Heart left ventricle (tissue), 13 donors: ENCODE results near the gene WDR88.

Experiments
- CTCF ChIP-seq, 12 donors: fragments of 200-600 bp; sonication (generic) in 4 of 12; IDR thresholded peaks; one replicate each; pipeline versions ENCODE4 v1.5.0 to v1.8.0; 2018 to 2022; ENCODE audit warnings: antibody characterized with exemption in 12 of 12, mild to moderate bottlenecking in 5 of 12
- POLR2A ChIP-seq, 2 donors: fragments of 450-650 bp; IDR thresholded peaks; one replicate each; pipeline ENCODE4 v1.6.1; 2017; ENCODE audit warnings: antibody characterized with exemption in 2 of 2, mild to moderate bottlenecking in 2 of 2, moderate library complexity in 2 of 2
- donor health status: ischemic (EF 13 %, LVEDD 7.1; RV severe dilation, severe dysfunction).
- donor health status: DM: no; HTN: yes; CAD: no.
- donor health status: DM: no; HTN: no; CAD: no.
- donor health status: ischemic (EF 25% LVEDD 6.9; RV normal size, moderate dysfunction).
- donor health status: ischemic (EF 25% LVEDD 5.7; RV mildly dilated, moderate dysfunction).
- donor health status: ischemic (EF 35%, LVEDD 5.7; RV mildly dilated, moderate dysfunction).
- donor health status: nonischemic (EF 11% LVEDD 7.7; RV severe dilation, severe dysfunction).
- donor health status: DM: yes; HTN: yes; CAD: no.
- donor health status: PGD.
- donor health status: ischemic (EF 29% LVEDD 5.4; RV normal size, mild dysfunction).
- donor health status: nonischemic (EF 23%, LVEDD 6.1; RV moderate dilation, normal function).

- no peak for TF ChIP-seq CTCF (IDR thresholded peaks at IDR 0.05)
- no peak for TF ChIP-seq POLR2A (IDR thresholded peaks at IDR 0.05)
Measured at GRCh38 chr19:33096005-33096404, 35.9 kb upstream of the WDR88 start.
